Left lung (tissue), 10 donors: ENCODE results near the gene WNT4. TPM values are rescaled to one million over a fixed set of nuclear protein-coding genes. Genes with fewer than 3 reads are reported as not detected.

Source experiments
- ATAC-seq: fragments of 200-7000 bp; cut with Tn5 transposase; one replicate; pipeline ENCODE4 v1.9.1; 2020; ENCODE audit warnings: moderate library complexity
- DNase-seq, 4 donors: peaks; one replicate each; pipeline ENCODE4 v3.0.0-alpha.2; 2013 to 2020
- H3K27ac ChIP-seq, 2 donors: fragments of 200-600 bp; sonication (generic) in 1 of 2; one replicate each; pipeline versions ENCODE4 v1.5.0 to v1.8.0; 2020 to 2021
- H3K27me3 ChIP-seq, 2 donors: fragments of 200-600 bp; sonication (generic) in 1 of 2; one replicate each; pipeline versions ENCODE4 v1.5.0 to v1.8.0; 2020 to 2021
- H3K36me3 ChIP-seq, 2 donors: fragments of 200-600 bp; sonication (generic) in 1 of 2; one replicate each; pipeline versions ENCODE4 v1.5.0 to v1.8.0; 2020 to 2021
- H3K4me1 ChIP-seq, 2 donors: fragments of 200-600 bp; one replicate each; pipeline ENCODE4 v1.8.0; 2021
- H3K4me3 ChIP-seq, 2 donors: fragments of 200-600 bp; sonication (generic) in 1 of 2; one replicate each; pipeline versions ENCODE4 v1.5.0 to v1.8.0; 2020 to 2021; ENCODE audit warnings: mild to moderate bottlenecking in 1 of 2
- H3K9me3 ChIP-seq, 2 donors: fragments of 200-600 bp; sonication (generic) in 1 of 2; one replicate each; pipeline versions ENCODE4 v1.5.0 to v1.8.0; 2020 to 2021
- CTCF ChIP-seq, 2 donors: fragments of 200-600 bp; sonication (generic) in 1 of 2; IDR thresholded peaks; one replicate each; pipeline versions ENCODE4 v1.5.0 to v1.8.0; 2021; ENCODE audit warnings: antibody characterized with exemption in 2 of 2
- intact Hi-C, 2 donors: fragments of 100-400 bp; cut with DNase I; formaldehyde crosslinking; loops; one replicate each; pipeline versions ENCODE4 v1.11.2 to v1.14.2; 2022
- polyA plus RNA-seq, 6 donors: library from polyadenylated mRNA; unstranded; fragments of 120-200 nt; gene quantifications; one replicate each; pipeline ENCODE4 v1.2.1, GENCODE V29; 2013; ENCODE audit not compliant: insufficient read length in 6 of 6
- total RNA-seq, 2 donors: library from RNA; stranded (reverse); fragmentation: NEBNext Ultra II Directional; extraction: Animal tissue kit (Norgen Biotek cat#: 25700); gene quantifications; one replicate each; pipeline ENCODE4 v1.2.1, GENCODE V29; 2021
- donor health status: DM: no; HTN: yes; CAD: no.
- donor health status: DM: no; HTN: no; CAD: no.

Gene WNT4
- total and polyA plus RNA-seq, 8 donors, result 1.8 to 4.0 (median 2.8) TPM

GRCh38 chr1:22171951-22172715, 29.2 kb upstream of the WNT4 start:
- DNase-seq (no peak), ATAC-seq (no peak)
- Histone ChIP-seq H3K36me3 (no peaks in the 10 kb centered on the region), H3K9me3 (no peaks in the 10 kb centered on the region), H3K27me3 (no peaks in the 10 kb centered on the region), H3K4me1 (no peaks in the 10 kb centered on the region), H3K4me3 (no peak overlapping the region), H3K27ac (no peak overlapping the region)
- intact Hi-C loops, result no loop called here
- TF ChIP-seq CTCF (IDR thresholded peaks at IDR 0.05), result no peak

GRCh38 chr1:22169816-22170215, 26.9 kb upstream of the WNT4 start:
- intact Hi-C loops, result no loop called here
- DNase-seq, result no peak
- no peak for ATAC-seq
- H3K4me3 ChIP-seq, result no peak overlapping the region
- TF ChIP-seq CTCF (IDR thresholded peaks at IDR 0.05), result no peak
- no peaks in the 10 kb centered on the region for H3K36me3 ChIP-seq
- H3K9me3 ChIP-seq, result no peaks in the 10 kb centered on the region
- no peaks in the 10 kb centered on the region for H3K4me1 ChIP-seq
- H3K27me3 ChIP-seq, result no peaks in the 10 kb centered on the region
- H3K27ac ChIP-seq, result no peak overlapping the region

GRCh38 chr1:22168412-22168973, 25.6 kb upstream of the WNT4 start:
- DNase-seq, result no peak
- Histone ChIP-seq H3K36me3 (no peaks in the 10 kb centered on the region), H3K9me3 (no peaks in the 10 kb centered on the region), H3K27ac (no peak overlapping the region), H3K27me3 (no peaks in the 10 kb centered on the region), H3K4me1 (no peaks in the 10 kb centered on the region), H3K4me3 (no peak overlapping the region)
- intact Hi-C loops, result no loop called here
- no peak for TF ChIP-seq CTCF (IDR thresholded peaks at IDR 0.05)
- no peak for ATAC-seq

DNA sequence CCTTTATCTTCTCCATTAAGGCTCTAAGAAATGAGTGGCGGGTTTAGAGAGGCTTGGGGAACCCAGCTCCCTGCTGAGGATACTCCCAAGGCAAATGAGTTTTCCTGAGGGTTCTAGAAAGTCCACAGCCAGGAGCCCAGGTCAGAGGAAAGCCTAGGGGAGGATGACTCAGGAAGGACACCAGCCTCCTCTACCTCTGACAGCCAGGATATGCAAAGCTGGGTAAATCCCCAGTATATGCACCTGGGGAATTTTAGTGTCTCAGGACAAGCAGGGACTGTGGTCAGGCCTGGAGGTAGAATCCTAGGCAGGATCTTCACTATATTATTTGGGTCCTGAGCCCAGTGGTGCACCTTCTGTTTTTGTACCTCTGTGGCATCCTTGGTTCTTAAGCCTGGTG, 23.5 kb upstream of the WNT4 start:
- H3K9me3 ChIP-seq, result no peaks in the 10 kb centered on the region
- no peaks in the 10 kb centered on the region for H3K4me1 ChIP-seq
- intact Hi-C loops, result no loop called here
- TF ChIP-seq CTCF (IDR thresholded peaks at IDR 0.05), result no peak
- H3K36me3 ChIP-seq, result no peaks in the 10 kb centered on the region
- H3K4me3 ChIP-seq, result no peak overlapping the region
- DNase-seq (no peak), ATAC-seq (no peak)
- H3K27me3 ChIP-seq, result no peaks in the 10 kb centered on the region
- no peak overlapping the region for H3K27ac ChIP-seq

DNA sequence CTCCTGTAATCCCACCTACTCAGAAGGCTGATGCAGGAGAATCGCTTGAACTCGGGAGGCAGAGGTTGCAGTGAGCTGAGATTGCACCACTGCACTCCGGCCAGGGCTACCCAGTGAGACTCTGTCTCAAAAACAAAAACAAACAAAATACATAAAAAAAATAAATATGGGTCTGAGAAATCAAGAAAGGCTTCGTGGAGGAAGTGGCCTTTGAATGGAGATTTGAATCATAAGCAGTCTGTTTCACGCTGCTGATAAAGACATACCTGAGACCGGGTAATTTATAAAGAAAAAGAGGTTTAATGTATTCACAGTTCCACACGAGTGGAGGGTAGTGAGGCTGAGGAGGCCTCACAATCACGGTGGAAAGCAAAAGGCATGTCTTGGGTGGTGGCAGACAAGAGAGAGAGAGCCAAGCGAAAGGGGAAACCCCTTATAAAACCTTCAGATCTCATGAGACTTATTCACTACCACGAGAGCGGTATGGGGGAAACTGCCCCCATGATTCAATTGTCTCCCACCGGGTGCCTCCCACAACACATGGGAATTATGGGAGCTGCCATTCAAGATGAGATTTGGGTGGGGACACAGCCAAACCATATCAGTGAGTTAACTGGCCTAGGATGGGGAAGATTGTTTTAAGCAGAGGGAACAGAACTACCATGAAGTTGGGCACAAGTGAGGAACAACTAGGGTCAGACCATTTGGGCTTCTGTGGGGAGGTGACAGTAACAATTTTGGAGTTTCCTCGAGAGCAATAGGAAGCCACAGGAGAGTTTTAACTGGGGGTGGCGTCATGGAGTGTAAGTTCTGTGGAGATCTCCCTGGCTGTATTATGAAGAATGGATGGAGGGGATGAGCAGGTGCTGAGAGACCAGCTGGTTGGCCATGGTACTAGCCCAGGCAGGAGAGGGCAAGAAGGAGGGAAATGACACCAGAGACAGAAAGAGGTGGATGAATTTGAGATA, 22.2 kb upstream of the WNT4 start:
- no peaks in the 10 kb centered on the region for H3K4me1 ChIP-seq
- H3K27ac ChIP-seq, result no peak overlapping the region
- H3K4me3 ChIP-seq, result no peak overlapping the region
- H3K27me3 ChIP-seq, result no peaks in the 10 kb centered on the region
- no peak for DNase-seq
- H3K36me3 ChIP-seq, result no peaks in the 10 kb centered on the region
- H3K9me3 ChIP-seq, result no peaks in the 10 kb centered on the region
- intact Hi-C loops, result no loop called here
- TF ChIP-seq CTCF (IDR thresholded peaks at IDR 0.05), result no peak
- no peak for ATAC-seq
